Activated CD4-positive, CD25-positive, alpha-beta regulatory T cell treated with anti-CD3 and anti-CD28 coated beads, Interleukin-2, amount 50 U/mL, for 24 hours (primary cell): ENCODE measurements around the gene STX2.
"Not testable (repeated sequence)": the region's sequence is repeated elsewhere in the genome, so short reads cannot be mapped to it uniquely, and the experiment has no call there.

Experiments used
- ATAC-seq, 2 donors: fragments of 150-1000 bp; cut with Tn5 transposase; one replicate each; pipeline ENCODE4 v1.10.0; 2021; ENCODE audit warnings: mild to moderate bottlenecking in 1 of 2, moderate library complexity in 1 of 2

The STX2 gene

DNA sequence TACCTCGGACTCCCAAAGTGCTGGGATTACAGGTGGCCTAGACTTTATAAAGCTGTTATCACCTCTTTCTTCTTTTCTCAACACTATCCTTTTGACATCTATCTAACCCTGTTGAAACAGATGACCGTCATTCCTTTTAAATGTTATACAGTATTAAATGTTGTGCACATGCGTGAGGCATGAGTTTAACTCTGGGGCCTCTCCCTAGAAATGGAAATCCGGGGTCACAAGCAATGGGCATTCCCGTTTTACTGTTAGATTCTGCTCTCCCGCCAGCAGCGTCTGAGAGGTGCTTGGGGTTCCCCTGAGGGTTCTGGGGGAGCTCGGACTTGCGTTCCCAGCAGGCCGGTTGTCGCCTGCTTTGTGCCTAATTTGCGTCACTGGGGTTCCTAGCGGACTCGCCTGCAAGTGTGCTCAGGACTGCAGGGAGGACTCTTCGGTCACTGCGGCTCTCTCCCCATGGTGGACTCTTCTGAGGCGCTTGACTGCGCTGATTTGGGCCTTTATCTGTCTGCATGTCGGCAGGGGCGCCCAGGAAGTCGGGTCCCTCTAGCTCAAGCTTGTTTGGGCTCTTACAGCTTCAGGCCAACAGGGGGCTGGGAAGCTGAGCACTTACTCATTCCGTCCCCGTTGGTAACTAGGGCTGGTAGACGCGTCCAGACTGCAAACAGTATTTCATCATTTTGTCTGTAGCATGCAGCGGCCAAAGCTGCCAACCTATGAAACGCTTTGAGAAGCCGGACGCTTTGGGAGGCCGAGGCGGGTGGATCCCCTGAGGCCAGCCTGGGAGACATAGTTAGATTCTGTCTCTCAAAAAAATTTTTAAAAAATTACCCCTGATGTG lies 31.6 kb upstream of the STX2 start:
- ATAC-seq: peak; percentile 62 to 63

DNA sequence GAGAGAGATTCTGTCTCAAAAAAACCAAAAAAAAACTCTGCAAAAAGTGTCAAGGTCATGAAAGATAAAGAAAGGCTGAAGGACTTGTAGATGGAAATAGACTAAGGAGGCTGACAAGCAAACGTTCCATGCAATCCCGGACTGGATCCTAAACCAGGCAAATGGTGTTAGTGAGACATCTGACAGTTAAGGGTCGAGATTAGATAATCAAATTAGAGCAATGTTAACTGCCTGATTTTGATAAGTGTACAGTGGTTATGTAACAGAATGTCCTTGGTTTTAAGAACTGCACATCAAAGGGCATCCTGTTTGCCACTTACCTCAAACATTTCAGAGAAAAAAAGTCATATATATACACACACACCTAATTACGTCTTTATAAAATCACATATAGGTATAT lies 29.4 kb upstream of the STX2 start:
- no peak for ATAC-seq

- ATAC-seq: no peak
Observed at GRCh38 chr12:130863298-130863697, 24.2 kb upstream of the STX2 start.

GRCh38 chr12:130862771-130863170 lies 23.7 kb upstream of the STX2 start:
- ATAC-seq: not testable (repeated sequence)

DNA sequence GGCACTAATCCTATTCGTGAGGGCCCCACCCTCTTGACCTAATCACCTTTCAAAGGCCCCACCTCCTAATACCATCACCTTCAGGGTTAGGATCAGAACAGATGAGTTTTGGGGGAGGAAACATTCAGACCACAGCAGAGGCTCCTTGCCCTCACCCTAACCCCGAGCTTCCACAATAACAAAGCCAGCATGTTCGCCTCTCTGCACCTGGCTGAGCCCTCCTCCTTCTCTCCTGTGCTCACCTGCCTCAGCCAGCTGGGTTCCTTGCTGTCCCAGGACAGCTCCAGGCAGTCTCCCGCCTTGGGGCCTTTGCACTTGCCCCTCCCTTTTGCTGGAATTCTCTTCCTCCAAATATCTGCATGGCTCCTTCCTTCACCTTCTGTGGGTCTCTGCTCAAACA lies 23.1 kb upstream of the STX2 start:
- no peak for ATAC-seq

- no peak for ATAC-seq
Observed at GRCh38 chr12:130860311-130860710, 21.3 kb upstream of the STX2 start.

DNA sequence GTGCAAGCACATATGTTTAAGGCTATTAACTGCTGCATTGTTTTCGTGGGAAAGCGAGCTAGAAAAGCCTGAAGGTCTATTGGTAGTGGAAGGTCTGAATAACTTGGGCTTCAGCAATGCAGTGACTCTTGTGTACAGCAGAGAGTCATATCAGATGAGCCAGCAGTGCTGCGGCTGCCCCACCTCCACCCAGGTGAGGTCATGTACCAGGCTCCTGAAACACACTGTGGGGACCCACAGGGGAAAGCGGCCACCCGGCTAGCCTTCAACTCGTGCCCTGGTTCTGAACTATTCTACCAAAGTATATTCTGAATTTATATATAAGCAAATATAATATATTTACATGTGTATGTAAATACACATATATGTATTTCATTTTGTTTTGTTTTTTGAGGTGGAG lies 20.1 kb upstream of the STX2 start:
- ATAC-seq: no peak

DNA sequence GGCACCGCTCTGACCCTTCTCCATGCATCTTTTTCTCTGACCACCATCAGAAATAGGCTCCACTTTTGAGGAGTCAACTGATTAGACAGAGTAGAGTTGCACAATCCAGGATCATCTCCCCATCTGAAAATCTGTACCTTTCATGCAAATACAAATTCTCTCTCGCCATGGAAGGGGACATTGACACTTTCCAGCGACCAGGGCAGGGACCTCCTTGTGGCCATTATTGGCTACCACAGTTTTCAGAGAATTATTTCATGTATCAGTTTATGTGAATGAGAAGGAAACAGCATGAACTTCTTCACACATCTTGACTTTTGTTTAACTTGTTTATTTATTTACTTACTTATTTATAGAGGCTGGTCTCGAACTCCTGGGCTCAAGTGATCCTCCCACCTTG lies 19.0 kb upstream of the STX2 start:
- ATAC-seq: no peak

GRCh38 chr12:130856088-130856487 lies 17.0 kb upstream of the STX2 start:
- ATAC-seq: no peak

DNA sequence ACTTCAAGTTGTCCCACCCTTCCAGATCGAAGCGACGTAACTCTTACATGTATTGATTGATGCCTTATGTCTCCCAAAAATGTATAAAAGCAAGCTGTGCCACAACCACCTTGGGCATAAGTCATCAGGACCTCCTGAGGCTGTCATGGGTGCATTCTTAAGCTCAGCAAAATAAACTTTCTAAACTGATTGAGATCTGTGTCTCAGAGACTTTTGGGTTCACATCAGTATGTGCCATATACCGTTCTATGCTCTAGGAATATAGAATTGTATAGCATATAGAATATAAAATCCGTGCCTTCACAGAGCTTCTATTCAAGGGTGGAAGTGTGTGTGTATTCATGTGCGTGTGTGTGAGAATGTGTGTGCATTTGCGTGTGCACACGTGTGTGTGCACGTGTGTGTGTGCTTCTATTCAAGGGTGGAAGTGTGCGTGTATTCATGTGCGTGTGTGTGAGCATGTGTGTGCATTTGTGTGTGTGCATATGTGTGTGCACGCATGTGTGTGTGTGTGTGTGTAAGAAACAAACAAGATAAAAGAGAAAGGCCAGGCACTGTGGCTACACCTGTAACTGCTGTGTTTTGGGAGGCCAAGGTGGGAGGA lies 11.5 kb upstream of the STX2 start:
- ATAC-seq: no peak

- ATAC-seq: no peak
Observed at GRCh38 chr12:130849561-130850417, 10.7 kb upstream of the STX2 start.

- not testable (repeated sequence) for ATAC-seq
Observed at GRCh38 chr12:130848785-130849305, 9.8 kb upstream of the STX2 start.

DNA sequence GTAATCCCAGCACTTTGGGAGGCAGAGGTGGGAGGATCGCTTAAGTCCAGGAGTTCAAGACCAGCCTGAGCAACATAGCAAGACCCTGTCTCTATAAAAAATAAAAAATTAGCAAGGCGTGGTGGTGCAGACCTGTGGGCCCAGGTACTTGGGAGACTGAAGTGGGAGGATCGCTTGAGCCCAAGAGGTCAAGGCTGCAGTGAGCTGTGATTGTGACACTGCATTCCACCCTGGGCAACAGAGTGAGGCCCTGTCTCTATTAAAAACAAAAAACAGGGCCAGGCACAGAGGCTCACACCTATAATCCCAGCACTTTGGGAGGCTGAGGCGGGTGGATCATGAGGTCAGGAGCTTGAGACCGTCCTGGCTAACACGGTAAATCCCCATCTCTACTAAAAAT lies 9.1 kb upstream of the STX2 start:
- not testable (repeated sequence) for ATAC-seq

DNA sequence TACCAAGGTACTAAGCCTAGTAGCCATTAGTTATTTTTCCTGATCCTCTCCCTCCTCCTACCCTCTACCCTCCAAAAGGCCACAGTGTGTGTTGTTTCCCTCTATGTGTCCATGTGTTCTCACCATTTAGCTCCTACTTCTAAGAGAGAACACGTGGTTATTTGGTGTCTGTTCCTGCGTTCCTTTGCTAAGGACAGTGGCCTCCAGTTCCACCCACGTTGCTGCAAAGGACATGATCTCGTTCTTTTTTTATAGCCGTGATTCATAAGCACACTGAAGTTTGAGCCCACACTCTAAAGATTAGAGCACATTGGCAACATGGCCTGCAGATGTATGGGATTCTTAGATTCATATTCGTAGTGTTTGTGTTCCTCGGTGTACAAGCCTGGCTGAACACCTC lies 8.1 kb upstream of the STX2 start:
- ATAC-seq: no peak

- no peak for ATAC-seq
Observed at GRCh38 chr12:130846369-130846768, 7.3 kb upstream of the STX2 start.

DNA sequence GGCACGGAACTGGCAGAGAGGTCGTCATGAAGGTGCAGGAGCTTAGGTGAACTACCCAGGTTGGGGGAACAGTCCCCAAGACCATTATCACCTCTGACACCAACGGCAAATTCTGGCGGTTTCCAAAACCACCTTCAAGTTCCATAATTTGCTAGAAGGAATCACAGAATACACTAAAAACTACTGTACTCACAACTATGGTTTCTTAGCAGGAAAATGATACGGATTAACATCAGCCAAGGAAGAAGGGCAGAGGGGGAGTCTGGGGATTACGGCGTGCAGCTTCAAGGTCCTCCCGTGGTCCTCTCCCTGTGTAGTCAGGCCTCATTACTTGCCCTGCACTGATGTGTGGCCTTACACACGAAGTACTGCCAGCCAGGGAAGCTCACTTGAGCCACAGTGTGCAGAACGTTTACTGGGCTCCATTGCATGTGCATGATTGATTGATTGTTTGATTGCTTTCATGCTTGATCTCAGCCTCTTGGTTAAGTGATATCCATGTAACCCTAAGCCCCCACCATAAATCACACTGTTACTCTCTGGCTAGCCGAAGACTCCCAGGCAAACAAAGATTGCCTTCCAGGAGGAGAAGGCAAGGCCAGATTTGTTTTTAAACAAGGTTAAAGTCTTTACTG lies 837 bp upstream of the STX2 start:
- ATAC-seq: no peak

- ATAC-seq: peak; percentile 10 to 22
Observed at GRCh38 chr12:130838284-130838950, 633 bp downstream of the STX2 start.

DNA sequence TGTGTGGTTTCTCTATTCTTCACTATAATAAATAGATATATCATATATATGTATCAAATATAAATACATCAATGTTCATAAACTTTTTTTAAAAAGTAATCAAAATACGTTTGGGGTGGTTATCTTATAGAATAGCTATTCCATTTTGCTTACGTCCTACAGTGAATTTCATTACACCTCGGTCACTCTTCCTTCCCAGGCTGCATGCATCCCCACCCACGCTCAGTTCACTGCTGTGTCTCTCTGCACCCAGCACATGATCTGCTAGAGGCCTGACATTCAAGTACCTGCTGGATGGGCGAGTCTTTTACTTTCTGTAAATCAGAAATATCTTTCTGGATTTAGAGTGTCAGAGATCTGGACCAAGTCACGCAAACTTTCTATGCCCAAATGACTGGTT lies 3.6 kb downstream of the STX2 start:
- ATAC-seq: no peak

- ATAC-seq: no peak
Observed at GRCh38 chr12:130835011-130835410, 4.0 kb downstream of the STX2 start.

- ATAC-seq: no peak
Observed at GRCh38 chr12:130832561-130833209, 6.4 kb downstream of the STX2 start.

GRCh38 chr12:130831876-130832405 lies 7.1 kb downstream of the STX2 start:
- no peak for ATAC-seq
